ENCODE data around the gene ADO. TPM values are rescaled to one million over a fixed set of nuclear protein-coding genes. Genes with fewer than 3 reads are reported as not detected.

ADO gene
- total RNA-seq, 2 donors from 2014 or later: 16.4 to 20.7 TPM

DNA sequence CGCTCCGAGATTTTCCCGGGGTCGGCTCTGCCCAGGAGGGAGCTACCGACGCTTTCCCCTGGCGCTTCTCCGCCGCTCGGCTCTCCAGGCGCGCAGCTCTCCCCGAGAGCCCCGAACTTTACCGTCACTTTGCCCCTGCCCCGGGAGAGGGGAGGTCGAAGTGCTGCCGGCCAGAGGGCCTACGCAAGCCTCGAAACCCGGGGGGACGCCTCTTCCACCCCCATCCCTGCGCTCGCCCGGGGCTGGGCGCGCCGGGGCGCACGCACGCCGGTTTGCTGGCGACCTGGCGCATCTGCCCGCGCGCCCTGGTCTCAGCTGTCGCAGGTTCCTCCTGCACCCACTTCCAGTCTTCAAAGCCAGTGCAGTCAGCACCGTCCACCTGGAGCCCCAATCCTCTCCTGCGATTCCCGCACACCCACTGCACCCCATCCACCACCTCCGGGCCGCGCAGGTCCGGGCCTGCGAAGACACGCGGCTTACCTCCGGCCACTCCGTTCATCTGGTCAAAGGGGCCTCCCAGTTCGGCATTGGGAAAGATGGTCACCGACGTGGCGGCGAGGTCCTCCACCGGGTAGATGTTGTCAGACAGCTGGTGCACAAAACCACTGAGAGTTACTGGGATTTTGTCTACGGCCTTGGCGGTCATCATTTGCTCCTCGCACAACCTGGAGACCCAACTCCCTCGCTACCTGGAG, 11.0 kb downstream of the ADO start:
- intact Hi-C loops (cut with DNase I): loop anchor here in 1 of 2 donors (10.0 kb wide), 3 partner anchors 221 to 371 kb away; no protein-coding TSS in a partner anchor
- DNase-seq (ENCODE audit: low spot score): peak; percentile 84

DNA sequence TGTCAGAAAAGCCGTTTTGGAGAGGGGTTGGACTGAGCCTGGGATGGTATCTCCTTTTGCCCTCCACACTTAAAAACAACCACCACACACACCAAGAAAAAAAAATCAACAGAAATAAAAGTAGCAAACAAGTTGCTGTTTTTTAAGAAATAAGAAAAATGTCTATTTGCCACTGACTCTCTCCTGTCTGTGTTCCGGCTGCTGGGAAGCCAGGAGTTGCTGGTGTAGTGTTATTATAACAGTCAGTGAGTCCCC, 11.5 kb downstream of the ADO start:
- no peak for DNase-seq (ENCODE audit: low spot score)
- intact Hi-C loops (cut with DNase I): loop anchor here in 1 of 2 donors (10.0 kb wide), 3 partner anchors 221 to 371 kb away; no protein-coding TSS in a partner anchor

DNA sequence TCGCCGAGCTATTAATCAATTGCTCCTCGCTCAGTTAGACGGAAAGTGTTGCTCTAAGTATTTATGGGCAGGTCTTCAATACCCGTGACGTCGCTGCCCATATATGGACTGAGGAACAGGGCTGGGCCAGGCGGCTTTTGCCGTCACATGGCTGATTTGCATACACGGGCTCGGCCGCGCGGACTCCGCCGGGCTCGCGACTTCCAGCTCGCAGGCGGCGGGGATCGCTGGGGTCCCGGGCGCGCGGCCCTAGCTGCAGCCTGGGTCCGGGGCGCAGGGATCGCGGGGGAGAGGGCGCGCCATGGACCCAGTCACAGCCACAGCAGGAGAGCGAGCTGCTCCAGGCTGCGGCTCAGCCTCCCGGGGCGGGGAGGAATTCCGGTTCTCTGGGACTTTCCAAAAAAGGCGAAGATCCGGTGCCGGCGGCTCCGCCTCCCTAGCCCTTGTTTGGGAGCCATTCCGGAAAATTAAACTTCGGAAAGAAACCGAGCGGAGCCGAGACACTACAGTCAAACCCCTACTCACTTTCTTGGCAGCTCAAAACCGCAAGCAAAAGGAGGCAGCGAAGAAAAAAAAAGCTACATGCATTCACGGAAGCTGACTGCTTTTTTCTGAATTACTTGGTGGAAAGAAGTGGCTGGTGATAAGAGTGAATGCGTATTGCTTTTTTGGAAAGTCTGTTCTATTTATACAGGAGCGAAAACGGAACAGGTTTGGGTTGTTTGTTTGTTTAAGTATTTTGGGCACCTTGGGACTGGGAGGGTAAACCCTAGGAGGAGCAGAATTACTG, 12.0 kb downstream of the ADO start, which contains the start of gene EGR2:
EGR2 (minus strand) TSS at position 36 of the 790 bp plus-strand sequence. CDS start 337 bp downstream, outside the sequence.
- intact Hi-C loops (cut with DNase I): loop anchor here in 1 of 2 donors (10.0 kb wide), 3 partner anchors 222 to 372 kb away; no protein-coding TSS in a partner anchor
- DNase-seq (ENCODE audit: low spot score): peak; percentile 98

DNA sequence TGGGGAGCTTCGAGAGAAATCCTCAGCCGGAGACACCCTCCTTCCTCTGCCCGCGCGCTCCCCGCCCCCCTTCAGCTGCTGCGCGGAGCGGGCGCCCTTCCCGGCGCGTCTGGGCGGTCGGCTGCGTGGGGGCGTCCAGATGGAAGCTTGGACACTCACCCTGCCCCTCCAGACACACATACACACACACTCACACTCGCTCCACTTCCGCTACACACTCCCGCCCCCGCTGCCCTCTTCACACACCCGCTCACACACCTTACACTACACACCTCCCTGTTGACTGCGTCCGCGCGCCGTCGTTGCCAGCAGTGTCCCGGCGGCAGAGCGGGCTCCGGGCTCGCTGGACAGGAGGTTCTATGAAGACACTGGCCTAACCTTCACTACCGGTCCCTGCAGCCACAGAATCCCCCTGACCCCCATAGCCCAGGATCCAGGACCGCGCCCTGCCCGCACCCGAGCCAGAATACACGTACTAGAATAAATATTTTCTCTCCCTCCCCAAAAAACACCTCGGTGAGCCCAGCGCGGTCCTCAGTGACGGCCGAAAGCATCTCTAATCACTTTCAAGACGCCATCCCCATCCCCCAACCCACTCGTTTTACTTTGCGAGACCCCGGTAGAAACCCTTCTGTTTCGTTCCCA, 12.7 kb downstream of the ADO start:
- DNase-seq (ENCODE audit: low spot score): peak; percentile 86
- intact Hi-C loops (cut with DNase I): loop anchor here in 1 of 2 donors (10.0 kb wide), 3 partner anchors 222 to 372 kb away; no protein-coding TSS in a partner anchor

DNA sequence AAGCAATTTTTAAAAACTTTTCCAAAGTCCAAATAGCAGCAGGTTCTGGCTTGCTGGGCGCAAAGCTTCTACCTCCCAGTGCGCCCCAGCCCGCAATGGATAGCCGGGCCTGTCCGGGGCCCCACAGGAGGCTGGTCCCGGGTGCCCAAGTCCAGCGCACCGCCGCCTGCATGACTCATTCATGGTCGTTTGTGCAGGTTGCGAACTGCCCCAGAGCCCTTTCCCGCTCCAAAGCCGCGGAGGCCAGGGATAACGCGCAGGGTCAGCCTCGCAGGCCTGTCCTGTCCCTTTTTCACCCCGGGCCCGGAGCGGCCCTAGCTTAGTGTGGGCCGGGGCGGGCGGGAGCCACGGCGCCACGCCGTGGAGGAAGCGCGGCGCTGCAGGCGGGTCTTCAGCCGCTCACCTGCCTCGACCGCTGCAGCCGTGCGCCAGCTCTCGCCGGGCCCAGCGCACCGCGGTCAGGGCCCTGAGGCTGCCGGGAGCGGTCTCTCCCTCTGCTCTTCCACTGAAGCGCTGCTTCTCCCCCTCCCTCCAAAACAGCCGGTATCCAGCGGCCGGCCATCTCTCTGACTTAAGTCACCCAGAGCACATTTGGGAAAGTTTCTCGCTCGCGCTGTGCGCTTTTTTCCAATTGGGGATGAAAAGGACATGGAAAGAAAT, 13.4 kb downstream of the ADO start:
- DNase-seq (ENCODE audit: low spot score): peak; percentile 92
- intact Hi-C loops (cut with DNase I): loop anchor here in 1 of 2 donors (10.0 kb wide), 3 partner anchors 223 to 373 kb away; no protein-coding TSS in a partner anchor

DNA sequence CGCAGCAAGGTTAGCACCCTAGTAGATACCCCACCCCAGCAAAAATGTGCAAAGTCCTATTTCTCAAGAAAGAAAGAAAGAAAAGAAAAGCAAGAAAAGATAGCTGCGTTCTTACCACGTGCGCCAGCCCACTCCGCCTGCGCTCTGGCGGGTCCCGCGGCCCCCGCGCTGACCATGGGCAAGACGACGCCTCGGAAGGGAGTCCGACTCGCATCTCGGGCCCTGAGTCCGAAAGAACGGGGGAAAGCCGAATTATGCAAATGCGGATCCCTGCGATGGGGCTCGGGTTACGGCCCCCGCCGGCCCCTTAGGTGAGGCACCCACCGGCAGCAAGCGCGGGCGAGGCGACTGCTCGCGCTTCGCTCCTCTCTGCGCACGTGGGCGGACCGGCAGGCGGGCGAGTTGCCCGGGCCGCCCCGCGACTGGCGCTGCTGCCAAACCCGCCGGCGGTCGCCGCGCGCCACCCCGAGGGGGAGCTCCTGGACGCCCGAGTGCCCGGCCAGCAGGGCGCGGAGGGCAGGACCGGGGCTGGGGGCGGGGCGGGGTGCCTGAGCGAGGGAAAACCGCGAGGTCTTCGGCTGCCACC, 14.0 kb downstream of the ADO start:
- peak; percentile 82 for DNase-seq (ENCODE audit: low spot score)
- intact Hi-C loops (cut with DNase I): loop anchor here in 1 of 2 donors (10.0 kb wide), 3 partner anchors 224 to 374 kb away; no protein-coding TSS in a partner anchor

DNA sequence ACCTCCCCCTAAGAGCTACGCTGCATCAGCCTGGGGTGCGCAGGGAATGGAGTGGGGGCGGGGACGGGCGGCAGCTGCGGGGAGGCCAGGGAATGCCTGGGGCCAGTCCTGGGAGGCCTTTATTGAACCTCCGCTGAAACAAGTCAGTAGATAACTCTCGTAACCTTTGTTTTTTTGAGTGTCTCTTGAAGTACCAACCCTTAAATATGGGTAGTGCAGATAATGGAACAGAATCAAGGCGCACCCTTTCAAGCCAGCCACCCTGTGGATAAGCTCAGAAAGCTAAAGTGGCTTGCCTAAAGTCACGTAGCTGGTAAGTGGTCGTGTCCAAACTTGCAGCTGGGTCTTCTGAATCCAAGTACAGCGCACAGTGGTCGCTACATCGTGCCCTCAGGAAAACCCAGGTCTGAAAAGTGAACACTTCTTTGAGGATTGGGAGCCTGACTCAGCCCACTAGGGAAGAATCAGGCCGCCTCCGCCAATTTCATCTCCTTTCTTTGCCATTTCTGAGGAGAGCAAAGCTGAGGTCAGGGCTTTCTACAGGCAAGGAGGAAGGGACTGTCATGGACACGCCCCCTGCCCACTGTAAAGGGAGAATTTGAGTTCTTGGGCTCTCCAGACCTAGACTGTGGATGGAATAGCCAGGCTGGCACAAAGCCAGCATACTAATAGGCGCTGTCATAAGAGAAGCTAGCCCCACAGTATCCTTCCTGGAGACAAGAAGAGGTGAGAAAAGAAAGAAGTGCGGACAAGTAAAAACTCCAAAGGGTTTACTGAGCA, 14.8 kb downstream of the ADO start:
- intact Hi-C loops (cut with DNase I): loop anchor here in 1 of 2 donors (10.0 kb wide), 3 partner anchors 225 to 375 kb away; no protein-coding TSS in a partner anchor
- DNase-seq (ENCODE audit: low spot score): no peak

DNA sequence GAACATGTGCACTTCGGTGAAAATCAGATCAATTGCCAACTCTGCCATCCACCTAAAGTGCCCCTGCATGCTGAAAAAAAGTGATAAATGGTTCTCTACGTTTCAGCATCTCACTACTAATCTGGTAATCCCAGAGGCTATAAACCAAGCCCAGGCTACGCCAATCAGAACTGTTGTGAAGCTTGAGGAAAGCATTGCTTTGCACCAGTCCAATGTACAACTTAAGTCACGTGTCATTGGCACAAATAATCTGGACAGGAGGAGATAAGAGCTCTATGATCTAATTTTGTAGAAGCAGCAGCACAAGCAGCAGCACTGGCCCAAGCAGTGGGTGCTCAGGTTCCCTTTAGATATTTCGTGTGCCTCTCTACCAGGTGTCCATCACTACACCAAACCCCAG, 16.1 kb downstream of the ADO start:
- intact Hi-C loops (cut with DNase I): no loop called here
- DNase-seq (ENCODE audit: low spot score): no peak

DNA sequence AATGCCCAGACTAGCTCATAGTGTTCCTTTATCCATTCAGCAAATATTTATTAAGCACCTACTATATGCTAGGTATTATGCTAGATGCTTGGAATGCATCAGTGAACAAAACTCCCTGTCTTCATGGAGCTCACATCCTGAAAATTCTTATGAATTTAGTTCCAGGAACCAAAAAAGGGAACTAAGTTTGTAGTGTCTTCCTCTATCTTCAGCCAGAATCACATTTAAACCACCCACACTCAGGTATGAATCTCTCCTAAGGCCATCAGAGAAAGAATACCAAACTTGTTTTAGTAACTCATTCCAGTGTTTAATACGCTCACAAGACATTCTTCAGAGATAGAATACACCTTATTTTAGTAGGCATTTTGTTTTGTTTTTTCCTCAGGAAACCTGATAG, 21.8 kb downstream of the ADO start:
- DNase-seq (ENCODE audit: low spot score): no peak
- intact Hi-C loops (cut with DNase I): no loop called here

DNA sequence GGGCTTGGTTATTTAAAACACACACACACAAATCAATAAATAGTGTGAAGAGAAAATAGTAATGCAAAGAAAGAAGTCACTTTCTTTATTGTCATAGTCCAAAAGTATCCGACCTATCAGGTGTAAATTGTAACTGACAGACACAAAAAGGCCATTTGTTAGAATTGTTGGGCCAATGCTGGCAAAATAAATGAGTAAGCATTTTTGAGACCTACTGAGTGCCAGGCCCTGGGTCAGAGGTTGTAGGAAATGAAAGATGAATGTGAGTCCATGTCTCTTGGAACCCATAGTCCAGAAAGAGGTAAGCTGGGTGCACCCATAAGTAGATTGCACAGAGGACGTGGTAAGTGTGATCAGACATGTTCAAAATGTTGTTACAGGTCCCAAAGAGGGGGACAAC, 25.1 kb downstream of the ADO start:
- DNase-seq (ENCODE audit: low spot score): no peak
- intact Hi-C loops (cut with DNase I): no loop called here

DNA sequence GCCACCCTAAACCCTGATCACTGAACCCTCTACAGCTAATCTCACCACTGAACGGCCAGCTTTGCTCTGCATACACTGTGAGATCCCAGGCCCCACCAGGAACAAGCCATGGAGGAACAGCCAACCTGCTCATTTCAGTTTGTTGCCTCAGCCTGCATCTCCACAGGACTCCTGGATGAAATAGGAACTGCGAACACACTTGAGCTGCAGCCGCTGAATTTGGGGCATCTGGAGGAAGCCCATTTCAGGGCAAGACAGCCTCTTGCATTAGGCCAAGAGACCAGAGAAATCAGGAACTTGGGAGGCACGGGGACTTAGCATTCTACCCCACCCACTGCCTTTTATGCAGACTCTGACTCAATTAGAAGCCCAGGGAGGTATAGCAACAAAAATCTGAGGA, 26.2 kb downstream of the ADO start:
- intact Hi-C loops (cut with DNase I): no loop called here
- DNase-seq (ENCODE audit: low spot score): no peak

DNA sequence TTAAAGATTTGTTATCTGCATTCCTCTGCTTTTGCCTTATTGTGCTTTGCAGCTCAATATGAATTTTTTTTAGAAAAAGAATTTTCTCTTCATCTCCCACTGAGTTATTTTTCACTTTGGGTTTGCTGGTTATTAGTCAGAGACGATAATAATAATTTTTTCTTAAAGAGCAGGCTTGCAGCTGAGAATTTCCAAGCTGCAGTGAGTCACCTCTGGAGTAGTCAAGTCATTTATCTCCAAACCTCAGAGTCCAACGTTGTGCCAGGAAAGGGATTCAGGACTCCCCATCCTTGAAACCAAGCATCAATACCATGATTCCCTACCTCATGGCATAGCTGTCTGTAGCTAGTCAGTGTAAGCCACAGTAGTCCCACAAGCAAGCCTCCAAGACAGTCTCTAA, 26.8 kb downstream of the ADO start:
- intact Hi-C loops (cut with DNase I): no loop called here
- no peak for DNase-seq (ENCODE audit: low spot score)

DNA sequence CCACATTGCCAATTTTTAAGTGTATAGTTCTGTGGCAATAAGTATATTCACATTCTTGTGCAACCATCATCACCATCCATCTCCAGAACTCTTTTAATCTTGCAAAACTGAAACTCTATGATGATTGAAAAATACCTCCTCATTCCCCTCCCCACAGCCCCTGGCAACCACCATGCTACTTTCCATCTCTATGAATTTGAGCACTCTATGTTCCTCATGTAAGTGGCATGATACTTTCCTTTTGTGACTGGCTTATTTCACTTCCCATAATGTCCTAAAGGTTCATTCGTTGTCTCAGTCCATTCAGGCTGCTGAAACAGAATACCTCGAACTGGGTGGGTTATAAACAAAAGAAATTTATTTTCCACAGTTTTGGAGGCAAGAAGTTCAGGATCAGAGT, 35.1 kb downstream of the ADO start:
- DNase-seq (ENCODE audit: low spot score): no peak
- intact Hi-C loops (cut with DNase I): no loop called here

DNA sequence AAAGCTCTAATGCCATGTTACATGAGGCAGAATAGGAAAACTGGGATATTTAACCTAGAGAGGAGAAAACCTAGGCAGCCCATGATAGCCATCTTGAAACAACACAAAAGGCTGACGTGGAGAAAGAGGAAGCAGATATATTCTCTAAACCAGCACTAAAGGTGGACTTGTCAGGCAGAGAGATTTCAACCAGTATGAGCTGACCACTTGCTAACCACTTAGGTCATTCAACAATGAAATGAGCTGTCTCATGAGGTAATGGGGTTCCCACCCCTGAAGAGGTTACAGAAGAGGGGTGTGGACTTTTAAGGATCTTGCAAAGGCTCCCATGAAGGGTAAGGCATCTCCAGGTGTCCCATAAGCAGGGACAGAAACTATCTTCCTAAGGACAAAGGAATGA, 38.5 kb downstream of the ADO start:
- intact Hi-C loops (cut with DNase I): no loop called here

DNA sequence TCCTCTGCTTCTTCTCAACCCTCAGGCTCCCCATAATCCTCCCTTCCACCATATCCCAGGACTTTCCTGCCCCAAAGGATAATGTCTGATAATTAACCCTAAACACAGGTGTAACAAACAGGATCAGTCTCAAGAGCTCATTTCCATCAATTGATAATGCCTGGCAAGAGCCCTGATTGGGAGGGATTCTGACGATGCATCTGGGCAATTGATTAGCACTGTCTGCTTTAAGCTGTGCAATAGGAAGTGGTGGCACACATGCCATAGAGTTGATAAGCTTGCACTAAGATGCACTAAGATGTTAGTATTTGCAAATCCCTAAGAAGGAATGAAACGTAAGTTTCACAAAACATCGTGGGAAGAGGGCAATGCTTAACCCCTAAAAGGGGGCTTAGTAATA, 39.1 kb downstream of the ADO start:
- DNase-seq (ENCODE audit: low spot score): no peak
- intact Hi-C loops (cut with DNase I): no loop called here

More for the DNA sequence above, 38.5 kb downstream of the ADO start:
- DNase-seq (ENCODE audit: low spot score): no peak

DNA sequence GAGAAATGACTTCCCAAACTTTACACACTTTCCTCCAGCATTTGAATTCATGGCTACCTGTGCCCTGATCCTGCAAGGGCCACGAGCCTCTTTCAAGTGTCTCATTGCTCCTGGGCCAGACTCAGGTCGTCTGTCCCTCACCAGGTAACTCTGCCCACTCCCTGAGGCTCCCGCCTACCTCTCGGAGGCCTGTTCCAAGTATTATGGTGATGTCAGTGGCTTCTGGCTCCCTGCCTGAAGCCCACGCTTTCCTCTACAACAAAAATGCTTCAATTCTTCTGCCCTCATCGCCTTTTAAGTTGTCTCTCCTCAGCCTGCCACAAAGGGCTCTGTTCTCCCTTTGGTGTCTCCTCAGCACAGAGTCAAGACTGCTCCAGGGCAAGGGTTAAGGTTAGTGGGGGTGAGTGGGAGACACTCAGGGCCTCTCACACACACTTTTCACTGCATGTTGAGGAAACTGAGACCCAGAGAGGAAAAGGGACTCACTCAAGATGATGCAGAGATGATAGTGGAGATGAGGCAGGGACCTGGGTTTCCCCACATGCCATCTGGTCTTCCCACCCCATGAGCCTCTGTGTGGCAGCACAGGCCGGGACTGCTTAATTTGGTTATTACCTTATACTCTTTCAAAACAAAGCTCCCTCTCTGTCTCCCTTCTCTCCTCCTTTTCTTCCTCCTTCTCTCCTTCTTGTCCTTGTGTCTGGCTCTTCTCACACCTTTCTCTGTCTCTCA, 39.9 kb downstream of the ADO start:
- no peak for DNase-seq (ENCODE audit: low spot score)
- intact Hi-C loops (cut with DNase I): no loop called here

DNA sequence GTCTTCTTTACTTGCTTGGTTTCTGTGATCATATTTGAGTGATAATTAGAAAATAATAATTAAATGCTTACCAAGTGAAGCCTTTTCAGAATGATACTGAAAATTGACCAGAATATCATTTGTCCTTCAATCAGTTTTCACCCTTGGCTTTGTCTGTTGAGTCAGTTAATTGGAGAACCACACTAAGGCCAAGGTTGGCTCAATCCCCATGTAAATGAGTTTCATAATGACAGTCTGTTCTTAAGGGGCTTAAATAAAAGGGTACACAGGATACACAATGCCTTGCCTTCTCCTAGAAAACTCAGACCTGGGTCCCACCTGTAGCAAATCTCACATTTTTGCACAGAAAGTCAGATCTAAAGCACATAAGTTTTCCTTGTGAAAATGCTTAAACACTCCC, 42.9 kb downstream of the ADO start:
- intact Hi-C loops (cut with DNase I): no loop called here
- DNase-seq (ENCODE audit: low spot score): no peak

DNA sequence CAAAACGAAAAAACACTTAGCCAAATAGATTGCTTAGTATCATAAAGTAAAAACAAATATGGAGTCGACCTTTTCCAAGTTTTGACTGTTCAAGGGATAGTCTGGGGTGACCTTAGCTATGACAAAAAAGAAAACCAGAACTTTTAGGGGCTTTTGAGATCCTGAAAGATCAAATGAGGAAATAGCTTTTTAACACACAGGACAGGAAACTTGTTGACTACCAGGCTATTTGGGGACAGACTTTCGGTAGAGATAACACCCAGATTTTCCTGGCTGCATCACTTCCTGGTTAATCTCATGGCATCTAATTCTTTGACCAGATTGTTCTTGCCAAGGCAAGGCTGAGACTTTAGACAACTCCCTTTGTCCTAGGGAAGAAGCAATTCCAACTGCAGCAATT, 46.1 kb downstream of the ADO start:
- DNase-seq (ENCODE audit: low spot score): no peak
- intact Hi-C loops (cut with DNase I): no loop called here
